Posterior vena cava (tissue), 2 donors: Measurements from ENCODE around the gene LRRC37A3. TPM values are rescaled to one million over a fixed set of nuclear protein-coding genes. Genes with fewer than 3 reads are reported as not detected.
"Not testable (repeated sequence)": the region's sequence is repeated elsewhere in the genome, so short reads cannot be mapped to it uniquely, and the experiment has no call there.

Source experiments
- DNase-seq: peaks from one replicate; pipeline ENCODE4 v3.0.0-alpha.2; 2020; ENCODE audit warnings: low spot score
- intact Hi-C, 2 donors: fragments of 100-400 bp; cut with DNase I; formaldehyde crosslinking; loops; one replicate each; pipeline versions ENCODE4 v1.14.1 to v1.14.2; 2022 to 2023
- long read RNA-seq, 2 donors: library from polyadenylated mRNA; unstranded; transcript quantifications; one replicate each; pipeline ENCODE4 v2.0.0, GENCODE V29; 2020 to 2021
- total RNA-seq, 2 donors: library from RNA; stranded (reverse); fragmentation: NEBNext Ultra II Directional; extraction: Animal tissue kit (Norgen Biotek cat#: 25700); gene quantifications; one replicate each; pipeline ENCODE4 v1.2.1, GENCODE V29; 2021
- donor health status: DM: yes; HTN: yes; CAD: no.
- donor health status: DM: yes; HTN: yes; CAD: no.

Gene LRRC37A3
- total RNA-seq = 10 to 100 TPM in 1 of 2 donors, 1 to 10 TPM in 1; 8.7 to 14.8 TPM
- long read RNA-seq, donor 1, partial matches to known transcripts = 0 of 1 reads
- long read RNA-seq, donor 1, other reads (novel, unspliced or antisense) = 1 of 1 reads
- long read RNA-seq, donor 2 = 0 reads

- peak; percentile 100 for DNase-seq
- intact Hi-C loops = not testable (repeated sequence)
These were observed at the start of gene LRRC37A3 for GRCh38 chr17:64919289-64920025. Gene LRRC37A3, minus strand, starts transcription at chr17:64919478. Its CDS starts 22,221 bp downstream, at chr17:64897257.

GRCh38 chr17:64965873-64966287 is 46.6 kb upstream of the LRRC37A3 start:
- peak; percentile 92 for DNase-seq
- intact Hi-C loops = not testable (repeated sequence)

DNA sequence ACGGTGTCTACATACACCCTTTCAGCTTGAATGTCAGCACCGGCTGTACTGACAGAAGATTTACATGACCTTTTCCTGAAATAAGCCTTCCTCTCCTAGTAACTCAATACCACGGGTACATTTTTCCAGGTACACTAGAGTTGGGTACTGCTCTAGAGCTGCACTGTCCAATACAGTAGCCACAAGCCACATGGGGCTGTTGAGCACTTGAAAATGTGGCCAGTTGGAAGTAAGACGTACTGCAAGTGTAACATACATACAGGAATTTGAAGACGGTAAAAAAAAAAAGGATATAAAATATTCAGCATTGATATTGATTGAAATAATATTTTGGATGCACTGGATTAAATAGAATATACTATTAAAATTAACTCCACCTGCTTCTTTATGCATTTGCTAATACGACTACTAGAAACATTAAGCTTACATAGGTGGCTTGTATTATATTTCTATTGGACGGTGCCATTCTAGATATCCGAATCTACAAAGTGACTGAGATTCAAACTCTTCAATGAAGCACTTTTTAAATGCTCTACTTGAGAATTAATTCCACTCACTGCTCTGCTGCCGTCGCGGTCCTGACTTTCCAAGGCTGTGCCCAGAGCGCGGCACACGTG is 46.1 kb upstream of the LRRC37A3 start:
- DNase-seq, intact Hi-C loops: not testable (repeated sequence)

GRCh38 chr17:64964796-64965195 is 45.5 kb upstream of the LRRC37A3 start:
- intact Hi-C loops = no loop called here
- no peak for DNase-seq

DNA sequence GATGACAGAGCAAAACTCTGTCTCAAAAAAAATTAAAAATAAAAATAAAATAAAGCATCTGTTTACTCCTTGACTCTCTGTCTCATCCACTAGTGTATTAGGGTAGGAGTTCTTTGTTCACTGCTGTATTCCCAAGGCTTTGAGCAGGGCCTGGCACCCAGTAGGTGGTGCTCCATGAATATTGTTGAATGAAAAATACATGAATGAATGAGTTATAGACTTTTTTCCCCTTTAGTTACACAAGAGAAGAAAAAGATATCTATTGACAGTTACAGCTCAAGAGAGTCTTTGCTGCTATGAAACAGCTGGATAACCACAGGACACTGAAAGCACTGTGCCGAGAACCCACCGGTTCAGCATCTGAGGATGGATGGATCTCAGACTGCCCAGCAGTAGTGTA is 44.5 kb upstream of the LRRC37A3 start:
- DNase-seq, intact Hi-C loops: not testable (repeated sequence)

DNA sequence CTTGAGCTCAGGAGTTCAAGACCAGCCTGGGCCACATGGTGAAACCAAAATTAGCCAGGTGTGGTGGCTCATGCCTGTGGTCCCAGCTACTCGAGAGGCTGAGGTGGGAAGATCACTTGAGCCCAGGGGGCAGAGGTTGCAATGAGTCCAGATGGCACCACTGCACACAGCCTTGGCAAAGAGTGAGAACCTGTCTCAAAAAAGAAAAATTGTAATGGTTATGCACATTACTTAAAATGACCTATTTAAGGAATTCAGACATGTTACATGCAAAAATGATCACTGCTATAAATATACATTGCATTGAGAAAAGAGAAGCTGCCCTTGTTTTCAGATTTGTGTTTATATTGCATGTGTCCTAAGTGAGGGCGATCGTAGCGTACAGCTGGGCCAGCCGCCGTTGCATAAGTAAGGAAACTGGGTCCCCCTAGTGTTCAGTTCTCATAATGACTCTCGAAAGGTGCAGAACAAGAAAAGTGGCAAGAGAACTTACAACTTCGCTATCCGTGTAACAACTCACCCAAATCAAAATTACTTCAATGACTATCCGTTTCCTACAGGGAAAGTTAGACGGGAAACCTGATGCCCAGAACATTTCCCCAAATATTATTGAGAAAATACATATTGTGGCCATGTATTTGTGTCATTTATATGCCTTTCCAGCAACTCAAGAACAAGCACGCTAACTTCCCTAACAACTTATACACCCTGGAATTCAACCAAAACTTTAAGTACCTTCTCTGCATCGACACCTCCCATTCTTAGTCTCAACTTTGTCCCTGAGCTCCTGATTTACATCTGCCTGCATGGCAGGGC is 42.5 kb upstream of the LRRC37A3 start:
- DNase-seq, intact Hi-C loops: not testable (repeated sequence)

- DNase-seq = no peak
- intact Hi-C loops = no loop called here
These were observed 32.6 kb upstream of the LRRC37A3 start for GRCh38 chr17:64951877-64952276.

DNA sequence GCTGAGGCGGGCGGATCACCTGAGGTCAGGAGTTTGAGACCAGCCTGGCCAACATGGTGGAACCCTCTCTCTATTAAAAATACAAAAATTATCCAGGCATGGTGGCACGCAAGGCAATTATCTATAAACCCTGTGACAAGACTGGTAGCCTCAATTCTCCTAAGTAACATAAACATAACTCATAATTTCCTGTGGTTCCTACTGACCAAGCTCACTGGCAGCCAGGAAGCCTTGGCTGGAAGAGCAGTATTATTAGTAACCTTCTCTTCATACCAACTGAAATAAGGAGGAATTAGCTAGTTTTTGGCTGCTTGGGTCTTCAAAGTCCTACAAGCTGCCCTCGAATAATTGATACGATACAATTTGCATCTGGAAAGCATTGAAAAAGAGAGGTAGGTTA is 31.6 kb upstream of the LRRC37A3 start:
- DNase-seq = no peak
- intact Hi-C loops = no loop called here

- DNase-seq = no peak
- intact Hi-C loops = no loop called here
These were observed 27.9 kb upstream of the LRRC37A3 start for GRCh38 chr17:64947152-64947551.

- DNase-seq = no peak
- intact Hi-C loops = no loop called here
These were observed 22.5 kb upstream of the LRRC37A3 start for GRCh38 chr17:64941761-64942160.

DNA sequence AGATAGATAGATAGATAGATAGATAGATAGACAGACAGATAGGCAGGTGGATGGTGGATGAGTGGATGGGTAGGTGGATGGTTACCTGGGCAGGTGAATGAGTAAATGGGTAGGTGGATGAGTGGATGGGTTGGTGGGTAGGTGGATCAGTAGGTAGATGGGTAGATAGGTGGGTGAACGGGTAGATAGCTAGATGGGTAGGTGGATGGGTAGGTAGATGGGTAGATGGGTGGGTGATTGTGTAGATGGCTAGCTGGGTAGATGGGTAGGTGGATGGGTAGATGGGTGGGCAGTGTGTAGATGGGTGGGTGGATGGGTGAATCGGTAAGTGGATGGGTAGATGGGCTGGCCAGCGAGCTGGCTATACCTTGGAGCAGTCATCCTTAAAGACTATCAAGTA is 21.8 kb upstream of the LRRC37A3 start:
- no peak for DNase-seq
- intact Hi-C loops = no loop called here

DNA sequence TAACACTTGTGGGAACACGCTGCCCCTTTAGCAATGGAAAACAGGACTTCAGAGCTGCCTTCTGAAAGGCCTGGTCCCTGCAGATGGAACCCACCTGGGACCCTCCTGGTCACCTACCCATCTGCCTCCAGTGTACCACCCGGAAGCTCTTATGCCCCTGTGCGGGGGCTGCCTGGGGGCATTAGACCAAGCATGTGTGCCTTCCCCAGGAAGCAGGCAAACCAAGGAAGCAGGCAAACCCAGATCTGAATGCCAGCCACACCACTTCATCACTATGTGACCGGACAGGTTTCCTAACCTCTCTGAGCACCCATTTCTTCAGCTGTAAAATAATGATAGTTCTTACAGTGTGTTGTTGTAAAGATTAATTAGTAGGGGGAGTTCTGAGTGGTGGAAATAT is 20.8 kb upstream of the LRRC37A3 start:
- intact Hi-C loops = no loop called here
- no peak for DNase-seq

DNA sequence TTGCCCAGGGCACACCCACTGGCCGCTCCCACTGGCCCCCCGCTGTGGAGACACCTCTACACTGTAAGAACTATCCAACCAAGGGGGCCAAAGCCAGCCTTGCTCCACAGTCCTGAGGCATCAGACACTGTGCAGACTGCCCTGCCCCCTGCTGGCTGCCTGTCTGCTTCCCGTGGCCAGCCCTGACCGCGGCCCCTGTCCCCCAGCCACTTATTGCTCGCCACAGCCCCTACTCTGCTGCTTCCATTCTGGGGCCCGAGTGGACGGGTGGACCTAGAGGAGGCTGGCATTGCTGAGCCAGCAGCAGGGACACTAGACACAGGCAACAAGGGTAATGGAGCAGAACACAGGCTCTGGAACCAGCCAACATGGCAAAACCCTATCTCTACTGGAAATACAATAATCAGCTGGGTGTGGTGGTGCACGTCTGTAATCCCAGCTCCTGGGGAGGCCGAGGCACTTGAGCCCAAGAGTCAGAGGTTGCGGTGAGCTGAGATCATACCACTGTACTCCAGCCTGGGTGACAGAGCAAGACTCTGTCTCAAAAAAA is 19.7 kb upstream of the LRRC37A3 start:
- intact Hi-C loops = no loop called here
- DNase-seq = peak; percentile 86

GRCh38 chr17:64938290-64938689 is 19.0 kb upstream of the LRRC37A3 start:
- DNase-seq = no peak

GRCh38 chr17:64936117-64936516 is 16.8 kb upstream of the LRRC37A3 start:
- DNase-seq = no peak
- intact Hi-C loops = no loop called here

More at GRCh38 chr17:64938290-64938689, 19.0 kb upstream of the LRRC37A3 start:
- intact Hi-C loops = no loop called here

DNA sequence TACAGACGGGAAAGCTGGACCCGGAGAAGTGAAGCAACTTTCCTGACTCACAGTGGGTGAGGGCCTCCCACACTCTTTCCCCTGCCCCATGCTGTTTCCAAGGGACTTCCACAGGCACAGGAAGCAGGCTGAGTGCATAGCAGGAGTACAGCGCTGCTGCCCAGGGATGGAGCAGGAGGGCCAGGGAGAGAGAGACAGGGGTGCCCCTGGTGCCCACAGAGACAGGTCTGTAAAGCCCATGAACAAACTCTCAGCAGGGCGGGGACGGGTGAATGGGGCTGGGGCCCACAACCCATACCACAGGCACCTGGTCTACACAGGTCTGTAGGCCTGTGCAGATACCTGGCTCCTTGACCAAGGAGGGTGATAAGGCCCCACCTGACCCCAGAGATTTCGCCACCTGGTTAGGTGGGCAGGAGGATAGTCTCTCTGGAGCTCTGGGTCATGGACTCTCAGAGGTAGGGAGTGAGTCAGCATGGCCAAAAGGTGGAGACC is 15.1 kb upstream of the LRRC37A3 start:
- intact Hi-C loops, DNase-seq: not testable (repeated sequence)

GRCh38 chr17:64932850-64933249 is 13.6 kb upstream of the LRRC37A3 start:
- intact Hi-C loops, DNase-seq: not testable (repeated sequence)

DNA sequence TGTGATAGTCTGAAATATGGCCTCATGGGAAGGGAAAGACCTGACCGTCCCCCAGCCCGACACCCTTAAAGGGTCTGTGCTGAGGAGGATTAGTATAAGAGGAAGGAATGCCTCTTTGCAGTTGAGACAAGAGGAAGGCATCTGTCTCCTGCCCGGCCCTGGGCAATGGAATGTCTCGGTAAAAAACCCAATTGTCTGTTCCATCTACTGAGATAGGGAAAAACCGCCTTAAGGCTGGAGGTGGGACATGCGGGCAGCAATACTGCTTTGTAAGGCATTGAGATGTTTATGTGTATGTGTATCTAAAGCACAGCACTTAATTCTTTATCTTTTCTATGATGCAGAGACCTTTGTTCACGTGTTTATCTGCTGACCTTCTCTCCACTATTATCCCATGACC is 11.1 kb upstream of the LRRC37A3 start:
- intact Hi-C loops, DNase-seq: not testable (repeated sequence)
